Right atrium auricular region (tissue), 2 donors: Measurements from ENCODE around the gene SGCG. TPM values are rescaled to one million over a fixed set of nuclear protein-coding genes. Genes with fewer than 3 reads are reported as not detected.

Experiments
- DNase-seq: peaks from one replicate; pipeline ENCODE4 v3.0.0-alpha.2; 2019; ENCODE audit warnings: low spot score
- H3K27ac ChIP-seq, 2 donors: fragments of 200-600 bp; sonication (generic); 1 replicate in 1 of 2; 2 replicates in 1 of 2; pipeline ENCODE4 v1.5.1; 2016 to 2019
- H3K27me3 ChIP-seq, 2 donors: fragments of 200-600 bp; sonication (generic); one replicate each; pipeline versions ENCODE4 v1.5.1 to v1.6.0; 2017 to 2019
- H3K36me3 ChIP-seq: fragments of 200-600 bp; sonication (generic); one replicate; pipeline ENCODE4 v1.5.1; 2016
- H3K4me1 ChIP-seq, 2 donors: fragments of 200-600 bp; sonication (generic); one replicate each; pipeline versions ENCODE4 v1.5.1 to v1.6.0; 2017 to 2019
- H3K4me3 ChIP-seq, 2 donors: fragments of 200-600 bp; sonication (generic); 1 replicate in 1 of 2; 2 replicates in 1 of 2; pipeline ENCODE4 v1.5.1; 2017 to 2019; ENCODE audit warnings: mild to moderate bottlenecking in 1 of 2, moderate library complexity in 1 of 2
- H3K9me3 ChIP-seq, 2 donors: fragments of 200-600 bp; sonication (generic); one replicate each; pipeline ENCODE4 v1.5.1; 2019
- CTCF ChIP-seq, 2 donors: fragments of 200-600 bp; sonication (generic); IDR thresholded peaks; one replicate each; pipeline ENCODE4 v1.5.1; 2019; ENCODE audit warnings: antibody characterized with exemption in 2 of 2
- total RNA-seq, 2 donors: library from RNA; depleted of rRNA; stranded (reverse); fragments of >200 nt; gene quantifications; one replicate each; pipeline ENCODE4 v1.1.0, GENCODE V29; 2016

The SGCG gene
- total RNA-seq, 2 donors from 2014 or later: 88.2 to 123 TPM

GRCh38 chr13:23159760-23160637, 20.8 kb upstream of the SGCG start:
- Histone ChIP-seq H3K27me3 (no peaks in the 10 kb centered on the region), H3K36me3 (no peaks in the 10 kb centered on the region), H3K4me1 (peaks cover 0 to 12% of the 10 kb centered on the region in 2 donors), H3K27ac (peak overlapping the region; percentile 7 to 55), H3K9me3 (no peaks in the 10 kb centered on the region), H3K4me3 (peak overlapping the region; percentile 50 to 53)
- DNase-seq: no peak
- TF ChIP-seq CTCF (IDR thresholded peaks at IDR 0.05): no peak

- Histone ChIP-seq H3K4me1 (peaks cover 0 to 12% of the 10 kb centered on the region in 2 donors), H3K9me3 (no peaks in the 10 kb centered on the region), H3K27me3 (no peaks in the 10 kb centered on the region), H3K27ac (peak overlapping the region in 1 of 2 donors; percentile 55), H3K36me3 (no peaks in the 10 kb centered on the region), H3K4me3 (peak overlapping the region; percentile 50 to 53)
- no peak for DNase-seq
- TF ChIP-seq CTCF (IDR thresholded peaks at IDR 0.05): peak in 1 of 2 donors; percentile 31
Measured at GRCh38 chr13:23160638-23161480, 19.9 kb upstream of the SGCG start.

- H3K4me3 ChIP-seq: no peak overlapping the region
- DNase-seq: no peak
- no peaks in the 10 kb centered on the region for H3K36me3 ChIP-seq
- no peaks in the 10 kb centered on the region for H3K9me3 ChIP-seq
- H3K27ac ChIP-seq: no peak overlapping the region
- H3K4me1 ChIP-seq: peaks cover 0 to 12% of the 10 kb centered on the region in 2 donors
- no peak for TF ChIP-seq CTCF (IDR thresholded peaks at IDR 0.05)
- no peaks in the 10 kb centered on the region for H3K27me3 ChIP-seq
Measured at GRCh38 chr13:23161481-23161825, 19.3 kb upstream of the SGCG start.

- Histone ChIP-seq H3K36me3 (no peaks in the 10 kb centered on the region), H3K4me3 (no peak overlapping the region), H3K9me3 (no peaks in the 10 kb centered on the region), H3K27me3 (no peaks in the 10 kb centered on the region), H3K4me1 (no peaks in the 10 kb centered on the region), H3K27ac (no peak overlapping the region)
- DNase-seq: no peak
- TF ChIP-seq CTCF (IDR thresholded peaks at IDR 0.05): peak in 1 of 2 donors; percentile 47
Measured at GRCh38 chr13:23175920-23176319, 4.9 kb upstream of the SGCG start.

- Histone ChIP-seq H3K27me3 (no peaks in the 10 kb centered on the region), H3K9me3 (no peaks in the 10 kb centered on the region), H3K36me3 (no peaks in the 10 kb centered on the region), H3K27ac (peak overlapping the region; percentile 50 to 73), H3K4me3 (peak overlapping the region; percentile 26 to 27), H3K4me1 (peaks cover 0 to 4% of the 10 kb centered on the region in 2 donors)
- no peak for DNase-seq
- TF ChIP-seq CTCF (IDR thresholded peaks at IDR 0.05): no peak
Measured at GRCh38 chr13:23182142-23182541, 1.4 kb downstream of the SGCG start.
